Cortex of kidney (tissue), 1 donor: ENCODE measurements around the gene KCNT1.

Experiments used
- DNase-seq: peaks from one replicate; lab custom pipeline; 2025; lab: John Stamatoyannopoulos, UW

Gene KCNT1

GRCh38 chr9:135766707-135767106, 64.7 kb downstream of the KCNT1 start:
- no peak for DNase-seq

- DNase-seq: no peak
Measured at GRCh38 chr9:135768516-135769218, 66.7 kb downstream of the KCNT1 start.

- no peak for DNase-seq
Measured at GRCh38 chr9:135769489-135770202, 67.7 kb downstream of the KCNT1 start.

GRCh38 chr9:135770203-135770535, 68.2 kb downstream of the KCNT1 start:
- no peak for DNase-seq

- no peak for DNase-seq
Measured at GRCh38 chr9:135770771-135771170, 68.8 kb downstream of the KCNT1 start.

- DNase-seq: no peak
Measured at GRCh38 chr9:135771401-135772051, 69.5 kb downstream of the KCNT1 start.

GRCh38 chr9:135772056-135772646, 70.2 kb downstream of the KCNT1 start:
- DNase-seq: no peak

- DNase-seq: no peak
Measured at GRCh38 chr9:135772702-135773493, 70.9 kb downstream of the KCNT1 start.

- DNase-seq: no peak
Measured at GRCh38 chr9:135773530-135774238, 71.7 kb downstream of the KCNT1 start.

GRCh38 chr9:135774239-135774747, 72.3 kb downstream of the KCNT1 start:
- DNase-seq: no peak

GRCh38 chr9:135774794-135775525, 73.0 kb downstream of the KCNT1 start:
- DNase-seq: no peak

- no peak for DNase-seq
Measured at GRCh38 chr9:135775911-135776310, 73.9 kb downstream of the KCNT1 start.

- no peak for DNase-seq
Measured at GRCh38 chr9:135776893-135777622, 75.1 kb downstream of the KCNT1 start.

- DNase-seq: no peak
Measured at GRCh38 chr9:135777623-135778177, 75.7 kb downstream of the KCNT1 start.

GRCh38 chr9:135778421-135778820, 76.4 kb downstream of the KCNT1 start:
- DNase-seq: no peak

- DNase-seq: no peak
Measured at GRCh38 chr9:135779571-135779970, 77.6 kb downstream of the KCNT1 start.

GRCh38 chr9:135780086-135780485, 78.1 kb downstream of the KCNT1 start:
- DNase-seq: no peak

GRCh38 chr9:135780626-135781025, 78.6 kb downstream of the KCNT1 start:
- no peak for DNase-seq

GRCh38 chr9:135782946-135783345, 81.0 kb downstream of the KCNT1 start:
- no peak for DNase-seq
